ENCODE data around the gene F3.

DNA sequence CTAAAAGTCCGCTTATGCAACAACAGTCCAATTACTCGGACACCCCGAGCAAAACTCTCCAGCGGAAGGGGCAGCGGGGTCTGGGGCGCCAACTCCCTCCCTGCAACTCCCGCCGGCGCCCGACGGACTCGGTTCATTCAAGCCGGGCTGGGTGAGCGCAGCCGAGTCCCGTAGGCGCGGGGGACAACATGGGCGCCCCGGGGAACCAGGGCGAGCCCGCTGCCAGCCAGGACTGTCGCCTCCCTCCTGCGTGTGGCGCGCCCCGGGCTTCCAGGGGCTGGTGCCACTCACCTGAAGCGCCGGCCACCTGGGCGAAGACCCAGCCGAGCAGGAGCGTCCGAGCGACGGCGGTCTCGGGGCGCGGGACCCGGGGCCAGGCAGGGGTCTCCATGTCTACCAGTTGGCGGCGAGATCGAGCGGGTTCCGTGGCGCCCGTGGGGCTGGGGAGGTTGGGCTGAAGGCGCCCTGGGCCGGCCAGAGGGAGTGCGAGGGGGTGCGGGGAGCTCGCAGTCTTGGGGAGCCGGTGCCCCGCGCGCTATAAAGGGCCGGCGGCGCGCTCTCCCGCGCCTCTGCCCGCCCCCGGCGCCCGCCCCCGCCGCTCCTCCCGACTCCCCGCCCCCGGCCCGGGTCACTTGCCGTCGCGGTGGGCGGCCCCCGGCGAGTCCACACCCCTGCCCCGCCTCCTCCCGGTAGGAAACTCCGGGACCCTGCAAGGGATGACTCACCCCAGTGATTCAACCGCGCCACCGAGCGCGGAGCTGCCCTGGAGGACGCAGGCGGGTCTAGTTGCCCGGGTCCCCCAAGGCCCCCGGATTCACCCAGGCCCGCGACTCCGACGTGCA, at the start of gene F3:
- TF ChIP-seq, protein P1, sequence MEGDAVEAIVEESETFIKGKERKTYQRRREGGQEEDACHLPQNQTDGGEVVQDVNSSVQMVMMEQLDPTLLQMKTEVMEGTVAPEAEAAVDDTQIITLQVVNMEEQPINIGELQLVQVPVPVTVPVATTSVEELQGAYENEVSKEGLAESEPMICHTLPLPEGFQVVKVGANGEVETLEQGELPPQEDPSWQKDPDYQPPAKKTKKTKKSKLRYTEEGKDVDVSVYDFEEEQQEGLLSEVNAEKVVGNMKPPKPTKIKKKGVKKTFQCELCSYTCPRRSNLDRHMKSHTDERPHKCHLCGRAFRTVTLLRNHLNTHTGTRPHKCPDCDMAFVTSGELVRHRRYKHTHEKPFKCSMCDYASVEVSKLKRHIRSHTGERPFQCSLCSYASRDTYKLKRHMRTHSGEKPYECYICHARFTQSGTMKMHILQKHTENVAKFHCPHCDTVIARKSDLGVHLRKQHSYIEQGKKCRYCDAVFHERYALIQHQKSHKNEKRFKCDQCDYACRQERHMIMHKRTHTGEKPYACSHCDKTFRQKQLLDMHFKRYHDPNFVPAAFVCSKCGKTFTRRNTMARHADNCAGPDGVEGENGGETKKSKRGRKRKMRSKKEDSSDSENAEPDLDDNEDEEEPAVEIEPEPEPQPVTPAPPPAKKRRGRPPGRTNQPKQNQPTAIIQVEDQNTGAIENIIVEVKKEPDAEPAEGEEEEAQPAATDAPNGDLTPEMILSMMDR (IDR thresholded peaks at IDR 0.05; ENCODE audit: low read length), result no peak
- no peak for TF ChIP-seq EZH2 (IDR thresholded peaks at IDR 0.05; ENCODE audit: borderline replicate concordance, low read length)
